Testis (tissue), 2 donors: ENCODE data around the gene FAM193A.

ENCODE experiments used
- CTCF ChIP-seq, 3 experiments: fragments of 450-650 bp in 2 of 3; fragments of 200-600 bp in 1 of 3; sonication (generic) in 1 of 3; IDR thresholded peaks; one replicate each; pipeline ENCODE4 v1.5.1; 2016 to 2019; ENCODE audit warnings: antibody characterized with exemption in 3 of 3, mild to moderate bottlenecking in 2 of 3, moderate library complexity in 1 of 3
- POLR2A ChIP-seq: fragments of 450-650 bp; IDR thresholded peaks from one replicate; pipeline ENCODE4 v1.6.1; 2017; ENCODE audit warnings: antibody characterized with exemption, mild to moderate bottlenecking, moderate library complexity

GRCh38 chr4:2698504-2698903 lies 162.1 kb downstream of the FAM193A start:
- TF ChIP-seq POLR2A, result no peak
- TF ChIP-seq CTCF (IDR thresholded peaks at IDR 0.05), result no peak
